Hepatocyte (in vitro differentiated cells): ENCODE results near the gene MYNN.

Experiments used
- CTCF ChIP-seq: fragments of 200-600 bp; sonication (generic); IDR thresholded peaks from 2 replicates; pipeline ENCODE4 v1.5.1; 2016; ENCODE audit warnings: antibody characterized with exemption, mild to moderate bottlenecking; ENCODE audit not compliant: poor library complexity
- EZH2 ChIP-seq: fragments of 200-600 bp; sonication (generic); IDR thresholded peaks from 2 replicates; pipeline ENCODE4 v1.6.1; 2016; ENCODE audit warnings: antibody characterized with exemption, mild to moderate bottlenecking, borderline replicate concordance

- TF ChIP-seq EZH2 (no peak), CTCF (no peak)
Measured at GRCh38 chr3:169792359-169792758, 19.2 kb downstream of the MYNN start.
